Cortex of kidney (tissue), 1 donor: ENCODE data around the gene SAMD13.

Source experiments
- DNase-seq: peaks from one replicate; lab custom pipeline; 2025; lab: John Stamatoyannopoulos, UW

SAMD13 gene

GRCh38 chr1:84301004-84301784, at the start of gene SAMD13:
Gene SAMD13, plus strand, starts transcription at chr1:84301708. Its CDS starts 1,527 bp downstream, at chr1:84303235.
- no peak for DNase-seq

- DNase-seq, result no peak
Observed at GRCh38 chr1:84253036-84253435, 48.5 kb upstream of the SAMD13 start.

- no peak for DNase-seq
Observed at GRCh38 chr1:84253891-84254290, 47.6 kb upstream of the SAMD13 start.

GRCh38 chr1:84254703-84255238, 46.7 kb upstream of the SAMD13 start:
- DNase-seq, result no peak

- DNase-seq, result no peak
Observed at GRCh38 chr1:84255582-84255981, 45.9 kb upstream of the SAMD13 start.

GRCh38 chr1:84257617-84258016, 43.9 kb upstream of the SAMD13 start:
- no peak for DNase-seq

GRCh38 chr1:84259376-84259775, 42.1 kb upstream of the SAMD13 start:
- no peak for DNase-seq

- no peak for DNase-seq
Observed at GRCh38 chr1:84259989-84260388, 41.5 kb upstream of the SAMD13 start.

GRCh38 chr1:84260852-84261518, 40.5 kb upstream of the SAMD13 start:
- DNase-seq, result no peak

GRCh38 chr1:84264961-84265360, 36.5 kb upstream of the SAMD13 start:
- no peak for DNase-seq

- DNase-seq, result no peak
Observed at GRCh38 chr1:84265867-84266266, 35.6 kb upstream of the SAMD13 start.

- DNase-seq, result no peak
Observed at GRCh38 chr1:84266748-84267147, 34.8 kb upstream of the SAMD13 start.

- DNase-seq, result no peak
Observed at GRCh38 chr1:84267476-84267875, 34.0 kb upstream of the SAMD13 start.

- DNase-seq, result no peak
Observed at GRCh38 chr1:84268346-84268745, 33.2 kb upstream of the SAMD13 start.

- no peak for DNase-seq
Observed at GRCh38 chr1:84269306-84269705, 32.2 kb upstream of the SAMD13 start.

GRCh38 chr1:84271441-84272151, 29.9 kb upstream of the SAMD13 start:
- no peak for DNase-seq

GRCh38 chr1:84272401-84272800, 29.1 kb upstream of the SAMD13 start:
- DNase-seq, result no peak

- DNase-seq, result no peak
Observed at GRCh38 chr1:84277343-84278059, 24.0 kb upstream of the SAMD13 start.

- no peak for DNase-seq
Observed at GRCh38 chr1:84278905-84279304, 22.6 kb upstream of the SAMD13 start.

GRCh38 chr1:84280912-84281311, 20.6 kb upstream of the SAMD13 start:
- no peak for DNase-seq

- DNase-seq, result no peak
Observed at GRCh38 chr1:84282780-84283333, 18.7 kb upstream of the SAMD13 start.

- DNase-seq, result no peak
Observed at GRCh38 chr1:84283381-84283780, 18.1 kb upstream of the SAMD13 start.
